Muscle layer of duodenum (tissue), 2 donors: ENCODE results near the gene TBX19.

Experiments used
- H3K27ac ChIP-seq: one replicate; pipeline ENCODE4 v1.7.0; 2013; ENCODE audit warnings: mild to moderate bottlenecking, low read length
- H3K27me3 ChIP-seq: one replicate; pipeline ENCODE4 v1.7.0; 2013; ENCODE audit warnings: low read depth, mild to moderate bottlenecking, control low read depth, low read length
- H3K36me3 ChIP-seq, 2 donors: one replicate each; pipeline ENCODE4 v1.7.0; 2013; ENCODE audit warnings: low read length in 2 of 2, control low read depth in 1 of 2, mild to moderate bottlenecking in 1 of 2; ENCODE audit not compliant: insufficient read depth in 2 of 2, control insufficient read depth in 1 of 2
- H3K4me1 ChIP-seq, 2 donors: one replicate each; pipeline ENCODE4 v1.7.0; 2013; ENCODE audit warnings: low read length in 2 of 2, mild to moderate bottlenecking in 2 of 2, control low read depth in 1 of 2, moderate library complexity in 1 of 2; ENCODE audit not compliant: insufficient read depth in 2 of 2, control insufficient read depth in 1 of 2
- H3K4me3 ChIP-seq, 2 donors: one replicate each; pipeline ENCODE4 v1.7.0; 2013; ENCODE audit warnings: low read length in 2 of 2, low read depth in 1 of 2, mild to moderate bottlenecking in 1 of 2
- H3K9me3 ChIP-seq, 2 donors: one replicate each; pipeline ENCODE4 v1.7.0; 2013; ENCODE audit warnings: low read length in 2 of 2, control low read depth in 1 of 2, mild to moderate bottlenecking in 1 of 2; ENCODE audit not compliant: control insufficient read depth in 1 of 2
- donor health status: healthy.

The TBX19 gene

DNA sequence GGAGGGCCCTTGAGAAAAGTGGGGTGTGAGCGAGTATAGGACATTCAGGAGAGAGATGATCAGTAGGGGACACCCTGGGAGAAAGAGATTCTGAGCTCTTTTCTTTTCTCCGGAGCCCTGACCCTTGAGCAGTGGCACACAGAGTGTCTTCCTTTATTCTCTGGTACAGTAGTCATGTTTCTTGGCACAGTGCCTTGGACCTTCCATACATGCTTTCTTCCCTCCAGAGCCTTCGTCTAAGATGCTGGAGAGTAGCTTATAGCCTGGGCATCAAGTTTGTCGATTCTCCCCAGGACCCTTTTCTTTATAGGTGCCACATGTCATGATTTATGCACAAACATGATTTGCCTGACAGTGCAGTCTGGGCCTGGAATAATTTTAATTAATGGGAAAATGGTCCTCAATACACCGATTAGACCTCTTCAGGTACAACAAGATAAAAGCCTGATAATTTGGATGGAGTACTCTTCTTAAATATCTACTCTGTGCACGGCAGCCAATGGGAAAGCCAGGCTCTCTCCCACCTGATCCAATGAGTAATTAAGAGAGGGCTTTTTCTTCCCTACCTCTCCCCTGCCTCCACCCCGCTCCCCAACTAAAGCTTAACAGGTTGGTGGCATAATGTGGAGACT is at the start of gene TBX19:
Gene TBX19 (plus strand): TSS at position 582 of the 632 bp plus-strand sequence. CDS start 214 bp downstream, outside the sequence.
- no peaks in the 10 kb centered on the region for H3K36me3 ChIP-seq
- H3K9me3 ChIP-seq: peaks cover 0 to 7% of the 10 kb centered on the region in 2 donors
- H3K27me3 ChIP-seq: no peaks in the 10 kb centered on the region
- peaks cover 0 to 6% of the 10 kb centered on the region in 2 donors for H3K4me1 ChIP-seq
- no peak within 1 kb of the TSS for H3K4me3 ChIP-seq
- H3K27ac ChIP-seq: no peak within 1 kb of the TSS

- Histone ChIP-seq H3K36me3 (peaks cover 55 to 60% of the 10 kb centered on the region in 2 donors), H3K27ac (no peak overlapping the region), H3K4me3 (no peak overlapping the region), H3K9me3 (no peaks in the 10 kb centered on the region), H3K27me3 (no peaks in the 10 kb centered on the region), H3K4me1 (peaks cover 0 to 7% of the 10 kb centered on the region in 2 donors)
Observed at GRCh38 chr1:168234846-168235547, 45.7 kb upstream of the TBX19 start.

DNA sequence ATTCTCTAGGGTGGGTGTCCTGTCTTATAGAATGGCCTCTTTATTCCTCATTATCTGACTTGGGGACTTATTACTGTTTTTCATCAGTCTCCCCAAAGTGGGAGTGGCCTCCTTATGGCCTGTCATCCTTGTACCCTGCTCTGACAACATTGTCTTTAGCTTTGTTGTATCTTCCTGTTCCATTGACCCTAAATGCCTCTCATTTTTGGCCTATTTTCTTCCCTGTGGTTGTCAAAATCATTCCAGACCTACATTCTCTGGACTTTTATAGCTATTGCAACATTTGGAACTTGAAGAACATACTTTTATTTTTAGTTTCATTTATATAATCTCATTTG is 45.2 kb upstream of the TBX19 start:
- no peak overlapping the region for H3K27ac ChIP-seq
- no peaks in the 10 kb centered on the region for H3K27me3 ChIP-seq
- H3K9me3 ChIP-seq: no peaks in the 10 kb centered on the region
- H3K4me1 ChIP-seq: peaks cover 0 to 4% of the 10 kb centered on the region in 2 donors
- H3K4me3 ChIP-seq: no peak overlapping the region
- H3K36me3 ChIP-seq: peaks cover 51 to 64% of the 10 kb centered on the region in 2 donors

GRCh38 chr1:168235937-168236336 is 44.7 kb upstream of the TBX19 start:
- Histone ChIP-seq H3K27ac (no peak overlapping the region), H3K27me3 (no peaks in the 10 kb centered on the region), H3K36me3 (peaks cover 51 to 63% of the 10 kb centered on the region in 2 donors), H3K4me3 (no peak overlapping the region), H3K4me1 (peaks cover 0 to 4% of the 10 kb centered on the region in 2 donors), H3K9me3 (no peaks in the 10 kb centered on the region)

- Histone ChIP-seq H3K4me1 (peaks cover 0 to 4% of the 10 kb centered on the region in 2 donors), H3K4me3 (no peak overlapping the region), H3K27ac (no peak overlapping the region), H3K36me3 (peaks cover 46 to 61% of the 10 kb centered on the region in 2 donors), H3K9me3 (no peaks in the 10 kb centered on the region), H3K27me3 (no peaks in the 10 kb centered on the region)
Observed at GRCh38 chr1:168236836-168237611, 43.7 kb upstream of the TBX19 start.

GRCh38 chr1:168243198-168243597 is 37.5 kb upstream of the TBX19 start:
- H3K4me1 ChIP-seq: peaks cover 7 to 18% of the 10 kb centered on the region in 2 donors
- no peaks in the 10 kb centered on the region for H3K27me3 ChIP-seq
- peaks cover 27 to 60% of the 10 kb centered on the region in 2 donors for H3K36me3 ChIP-seq
- peak overlapping the region; percentile 33 for H3K27ac ChIP-seq
- no peaks in the 10 kb centered on the region for H3K9me3 ChIP-seq
- H3K4me3 ChIP-seq: no peak overlapping the region

DNA sequence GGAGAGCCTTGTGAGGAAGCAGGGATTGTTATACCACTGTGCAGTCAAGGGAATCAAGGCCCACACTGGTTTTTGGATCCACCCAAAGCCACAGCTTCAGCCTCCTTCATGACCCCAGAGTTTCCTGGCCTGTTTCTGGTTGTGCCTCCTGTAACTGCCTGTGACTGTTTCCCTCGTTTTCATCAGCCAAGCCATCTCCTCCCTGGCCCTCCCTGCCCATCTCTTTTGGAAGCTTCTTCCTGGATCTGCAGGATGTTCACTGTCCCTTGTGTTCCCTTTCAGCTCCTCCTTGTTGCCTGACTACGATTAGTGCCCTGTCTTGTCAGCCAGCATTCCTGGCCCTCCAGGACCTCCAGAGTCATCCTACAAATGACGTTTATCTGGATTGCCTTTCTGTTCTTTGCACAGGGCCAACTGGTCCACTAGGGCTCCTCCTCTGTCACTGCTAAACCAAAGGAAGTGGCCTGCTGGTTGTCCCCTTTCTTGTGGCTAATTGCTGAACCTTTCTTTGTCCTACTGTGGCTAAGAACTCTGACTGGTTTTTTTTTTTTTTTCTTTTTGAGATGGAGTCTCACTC is 37.0 kb upstream of the TBX19 start:
- peaks cover 7 to 18% of the 10 kb centered on the region in 2 donors for H3K4me1 ChIP-seq
- H3K9me3 ChIP-seq: no peaks in the 10 kb centered on the region
- peaks cover 25 to 58% of the 10 kb centered on the region in 2 donors for H3K36me3 ChIP-seq
- no peaks in the 10 kb centered on the region for H3K27me3 ChIP-seq
- H3K4me3 ChIP-seq: no peak overlapping the region
- H3K27ac ChIP-seq: peak overlapping the region; percentile 33

DNA sequence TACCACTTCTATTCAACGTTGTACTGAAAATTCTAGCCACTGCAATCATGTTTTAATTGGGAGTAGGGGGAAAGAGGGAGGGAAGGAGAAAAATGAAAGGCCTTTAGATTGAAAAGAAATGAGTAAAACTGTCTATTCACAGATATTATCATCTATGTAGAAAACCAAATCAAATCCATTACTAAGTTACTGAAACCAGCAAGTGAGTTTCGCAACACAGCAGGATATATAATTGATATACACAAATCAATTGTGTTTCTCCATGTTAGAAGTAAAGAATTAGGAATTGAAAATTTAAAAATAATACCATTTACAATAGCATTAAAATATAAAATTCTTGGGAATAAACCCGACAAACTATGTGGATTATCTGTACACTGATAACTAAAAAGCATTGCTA is 35.6 kb upstream of the TBX19 start:
- H3K4me3 ChIP-seq: no peak overlapping the region
- peaks cover 7 to 22% of the 10 kb centered on the region in 2 donors for H3K4me1 ChIP-seq
- no peak overlapping the region for H3K27ac ChIP-seq
- H3K27me3 ChIP-seq: no peaks in the 10 kb centered on the region
- H3K36me3 ChIP-seq: peaks cover 25 to 49% of the 10 kb centered on the region in 2 donors
- H3K9me3 ChIP-seq: no peaks in the 10 kb centered on the region

GRCh38 chr1:168246506-168246905 is 34.2 kb upstream of the TBX19 start:
- Histone ChIP-seq H3K27ac (no peak overlapping the region), H3K4me1 (peaks cover 7 to 22% of the 10 kb centered on the region in 2 donors), H3K36me3 (peaks cover 31 to 50% of the 10 kb centered on the region in 2 donors), H3K9me3 (no peaks in the 10 kb centered on the region), H3K4me3 (no peak overlapping the region), H3K27me3 (no peaks in the 10 kb centered on the region)

DNA sequence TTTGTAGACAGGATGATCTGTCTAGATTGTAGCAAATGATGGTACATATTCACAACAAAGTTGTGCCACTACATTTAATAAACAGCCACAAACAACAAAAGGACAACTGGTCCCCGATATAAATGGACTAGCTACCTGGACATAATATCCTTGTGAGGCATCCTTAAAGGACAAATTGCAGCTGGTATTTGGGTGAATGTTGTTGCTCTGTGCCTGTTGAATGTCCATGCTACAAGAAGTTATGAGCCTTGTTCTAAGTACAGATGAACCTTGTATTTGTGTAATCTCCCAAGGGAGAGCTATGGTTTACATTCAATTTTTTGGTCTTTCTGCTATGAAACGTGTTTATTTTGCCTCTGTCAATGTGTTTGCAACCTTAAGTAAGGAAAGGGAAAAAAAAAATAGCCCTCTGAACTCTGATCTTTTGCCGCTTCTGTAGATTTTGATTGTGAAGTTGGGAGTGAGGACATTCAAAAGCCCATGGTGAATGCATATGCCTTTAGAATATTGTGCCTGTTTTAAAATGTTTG is 28.4 kb upstream of the TBX19 start:
- H3K9me3 ChIP-seq: peaks cover 0 to 11% of the 10 kb centered on the region in 2 donors
- H3K4me3 ChIP-seq: no peak overlapping the region
- no peaks in the 10 kb centered on the region for H3K27me3 ChIP-seq
- H3K4me1 ChIP-seq: peaks cover 0 to 9% of the 10 kb centered on the region in 2 donors
- peaks cover 15 to 19% of the 10 kb centered on the region in 2 donors for H3K36me3 ChIP-seq
- no peak overlapping the region for H3K27ac ChIP-seq

DNA sequence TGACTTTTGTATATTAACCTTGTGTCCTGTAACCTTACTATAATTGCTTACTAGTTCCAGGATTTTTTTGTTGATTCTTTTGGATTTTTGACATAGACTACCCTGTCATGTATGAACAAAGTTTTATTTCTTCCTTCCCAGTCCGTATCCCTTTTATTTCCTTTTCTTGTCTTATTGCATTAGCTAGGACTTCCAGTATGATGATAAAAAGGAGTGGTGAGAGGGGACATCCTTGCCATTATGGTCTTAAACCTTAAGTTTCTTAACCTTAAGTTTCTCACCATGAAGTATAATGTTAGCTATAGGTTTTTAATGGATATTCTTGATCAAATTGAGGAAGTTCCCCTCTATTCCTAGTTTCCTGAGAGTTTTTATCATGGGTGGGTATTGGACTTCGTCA is 24.5 kb upstream of the TBX19 start:
- no peak overlapping the region for H3K27ac ChIP-seq
- peaks cover 0 to 11% of the 10 kb centered on the region in 2 donors for H3K9me3 ChIP-seq
- H3K4me1 ChIP-seq: peaks cover 0 to 12% of the 10 kb centered on the region in 2 donors
- H3K27me3 ChIP-seq: no peaks in the 10 kb centered on the region
- no peak overlapping the region for H3K4me3 ChIP-seq
- H3K36me3 ChIP-seq: peaks cover 7 to 9% of the 10 kb centered on the region in 2 donors
